HepG2 (cell line): ENCODE measurements around the gene KCNIP4. TPM values are rescaled to one million over a fixed set of nuclear protein-coding genes. Genes with fewer than 3 reads are reported as not detected.

Source experiments
- GABPB1 ChIP-seq: IDR thresholded peaks from 2 replicates; pipeline ENCODE4 v1.6.1; 2016; ENCODE audit warnings: mild to moderate bottlenecking, missing genetic modification reagents, moderate library complexity, missing compliant biosample characterization
- KDM2A ChIP-seq: sonication (generic); formaldehyde crosslinking; IDR thresholded peaks from 2 replicates; pipeline ENCODE4 v1.4.0; 2020; ENCODE audit warnings: low read depth, missing genetic modification reagents, borderline replicate concordance
- STAT6 ChIP-seq: sonication (generic); formaldehyde crosslinking; IDR thresholded peaks from 2 replicates; pipeline ENCODE4 v1.4.0; 2020; ENCODE audit warnings: missing genetic modification reagents, mild to moderate bottlenecking, borderline replicate concordance
- TFAP4 ChIP-seq: sonication (generic); IDR thresholded peaks from 2 replicates; pipeline ENCODE4 v1.6.1; 2016; ENCODE audit warnings: low read depth, borderline replicate concordance
- YEATS2 ChIP-seq: sonication (generic); formaldehyde crosslinking; IDR thresholded peaks from 2 replicates; pipeline ENCODE4 v1.4.0; 2020; ENCODE audit warnings: missing genetic modification reagents, borderline replicate concordance
- ZNF17 ChIP-seq: sonication (generic); formaldehyde crosslinking; IDR thresholded peaks from 2 replicates; pipeline ENCODE4 v1.5.0; 2020; ENCODE audit warnings: mild to moderate bottlenecking, missing genetic modification reagents
- ZNF687 ChIP-seq: sonication (generic); formaldehyde crosslinking; IDR thresholded peaks from 2 replicates; pipeline ENCODE4 v1.5.1; 2020; ENCODE audit warnings: mild to moderate bottlenecking, missing genetic modification reagents, moderate library complexity
- polyA plus RNA-seq, 8 experiments: library from polyadenylated mRNA; depleted of rRNA in 3 of 8; stranded (reverse) in 7 of 8; unstranded in 1 of 8; fragments of >200 nt; fragmentation: Illumina TruSeq in 4 of 8; extraction: Trizol in 4 of 8; gene quantifications; 2 replicates each; pipeline versions ENCODE4 v1.2.1 to v1.2.3, GENCODE V29; 2011 to 2016; ENCODE audit warnings: low read depth in 4 of 8, missing spikeins in 1 of 8, mixed read lengths in 1 of 8; ENCODE audit not compliant: insufficient read depth in 1 of 8
- total RNA-seq, 5 experiments: library from RNA; depleted of rRNA; stranded (reverse); fragments of >200 nt; fragmentation: Illumina TruSeq; extraction: Trizol; gene quantifications; 2 replicates each; pipeline ENCODE4 v1.2.3, GENCODE V29; 2016; ENCODE audit warnings: low read depth in 1 of 5

The KCNIP4 gene
- total and polyA plus RNA-seq, 2 of the 13 experiments (the other 11 are each of a cell fraction or from before 2014, with no cell fraction given) = 0.09 TPM; not detected in 1

- no peak for TF ChIP-seq ZNF687
- TF ChIP-seq GABPB1 (CRISPR knock-in tag) = no peak
- no peak for TF ChIP-seq TFAP4
- TF ChIP-seq ZNF17 (CRISPR knock-in tag) = no peak
- TF ChIP-seq YEATS2 = no peak
- no peak for TF ChIP-seq STAT6 (CRISPR knock-in tag)
- no peak for TF ChIP-seq KDM2A (CRISPR knock-in tag)
Measured at GRCh38 chr4:20938204-20938603, 1010.4 kb downstream of the KCNIP4 start (continued).
